OCI-LY7 (cell line): ENCODE results near the gene LRP10. TPM values are rescaled to one million over a fixed set of nuclear protein-coding genes. Genes with fewer than 3 reads are reported as not detected.

Experiments
- BruUV-seq: library from RNA; stranded (reverse); fragments of 400-500 nt; replicated peaks from 2 replicates; lab custom pipeline; 2021; lab: Mats Ljungman, UMichigan
- CTCF ChIA-PET: fragments of 300-600 bp; sonication (Branson Sonifier 250); formaldehyde crosslinking; loops from one replicate; lab custom pipeline; 2022; ENCODE audit warnings: antibody characterized with exemption; ENCODE audit not compliant: unreplicated experiment; lab: Charles Lee
- POLR2A ChIA-PET: fragments of 300-600 bp; sonication (Branson Sonifier 250); formaldehyde crosslinking; loops from one replicate; lab custom pipeline; 2022; ENCODE audit warnings: antibody characterized with exemption; lab: Charles Lee
- DNase-seq: peaks from one replicate; pipeline ENCODE4 v3.0.0-alpha.2; 2015; ENCODE audit warnings: low spot score
- H2AFZ ChIP-seq: fragments of 200-600 bp; sonication (generic), shearing (Covaris generic); 2 replicates; pipeline ENCODE4 v1.6.1; 2014; ENCODE audit warnings: mild to moderate bottlenecking, antibody characterized with exemption, low read length, moderate library complexity
- H3K27ac ChIP-seq: fragments of 200-600 bp; sonication (generic); 2 replicates; pipeline ENCODE4 v1.5.1; 2014; ENCODE audit warnings: mixed run types, low read depth, mild to moderate bottlenecking, moderate library complexity, low read length, inconsistent platforms; ENCODE audit not compliant: poor library complexity, severe bottlenecking
- H3K36me3 ChIP-seq: fragments of 200-600 bp; sonication (generic); 2 replicates; pipeline ENCODE4 v1.6.1; 2014; ENCODE audit warnings: mild to moderate bottlenecking, antibody characterized with exemption, low read length, moderate library complexity, mixed read lengths; ENCODE audit not compliant: insufficient read depth
- H3K4me1 ChIP-seq: fragments of 200-600 bp; sonication (generic); 2 replicates; pipeline ENCODE4 v1.5.1; 2014; ENCODE audit warnings: mild to moderate bottlenecking, low read length; ENCODE audit not compliant: insufficient read depth, poor library complexity, severe bottlenecking
- H3K4me2 ChIP-seq: fragments of 200-600 bp; sonication (generic); 2 replicates; pipeline ENCODE4 v1.6.1; 2014; ENCODE audit warnings: mild to moderate bottlenecking, low read length
- H3K4me3 ChIP-seq: fragments of 200-600 bp; sonication (generic); 2 replicates; pipeline ENCODE4 v1.5.1; 2014; ENCODE audit warnings: mild to moderate bottlenecking, low read depth, low read length; ENCODE audit not compliant: poor library complexity, severe bottlenecking
- H3K79me2 ChIP-seq: fragments of 200-600 bp; sonication (generic); 2 replicates; pipeline ENCODE4 v1.6.1; 2016; ENCODE audit warnings: low read depth, mild to moderate bottlenecking, low read length, moderate library complexity, mixed read lengths; ENCODE audit not compliant: insufficient read depth
- H3K9me2 ChIP-seq: fragments of 200-600 bp; sonication (generic); 2 replicates; pipeline ENCODE4 v1.6.1; 2016; ENCODE audit warnings: mild to moderate bottlenecking, low read length, mixed read lengths; ENCODE audit not compliant: insufficient read depth
- H3K9me3 ChIP-seq: fragments of 200-600 bp; sonication (generic); 2 replicates; pipeline ENCODE4 v1.6.1; 2014; ENCODE audit warnings: mild to moderate bottlenecking, mixed run types, low read length, mixed read lengths
- H4K20me1 ChIP-seq: fragments of 200-600 bp; sonication (generic); 2 replicates; pipeline ENCODE4 v1.6.1; 2014; ENCODE audit warnings: mild to moderate bottlenecking, antibody characterized with exemption, low read length, moderate library complexity, mixed read lengths; ENCODE audit not compliant: insufficient read depth
- EZH2phosphoT487 ChIP-seq: fragments of 200-600 bp; sonication (generic); IDR thresholded peaks from 2 replicates; pipeline ENCODE4 v1.6.1; 2018; ENCODE audit warnings: low read depth, borderline replicate concordance, mild to moderate bottlenecking, mixed run types, antibody characterized with exemption, low read length, moderate library complexity, mixed read lengths
- intact Hi-C: fragments of 100-400 bp; cut with micrococcal nuclease; formaldehyde crosslinking; loops from one replicate; pipeline ENCODE4 v1.10.0; 2022; ENCODE audit not compliant: unreplicated experiment
- total RNA-seq, 2 experiments: library from RNA; depleted of rRNA in 1 of 2; stranded (reverse); fragments of >200 nt in 1 of 2; shearing (Covaris generic) in 1 of 2; gene quantifications; 2 replicates each; pipeline ENCODE4 v1.2.3, GENCODE V29; 2014 to 2022
- TF ChIP-seq, protein P1 (sequence below): fragments of 200-600 bp; sonication (generic); conservative IDR thresholded peaks from 2 replicates; pipeline ENCODE4 v1.5.1; 2014; ENCODE audit warnings: mild to moderate bottlenecking, antibody characterized with exemption, low read length, moderate library complexity, mixed read lengths

The LRP10 gene
- total RNA-seq, 2 experiments from 2014 or later: 25.5 to 55.1 TPM

GRCh38 chr14:22875003-22875747, 3.6 kb downstream of the LRP10 start:
- Histone ChIP-seq H2AFZ (no peak overlapping the region), H3K27ac (no peak overlapping the region), H3K36me3 (peaks cover 69% of the 10 kb centered on the region), H3K9me2 (no peaks in the 10 kb centered on the region), H3K79me2 (peaks cover 19% of the 10 kb centered on the region), H3K4me2 (no peak overlapping the region), H3K4me1 (peaks cover 19% of the 10 kb centered on the region), H4K20me1 (no peaks in the 10 kb centered on the region), H3K9me3 (no peaks in the 10 kb centered on the region), H3K4me3 (no peak overlapping the region)
- TF ChIP-seq, protein P1, sequence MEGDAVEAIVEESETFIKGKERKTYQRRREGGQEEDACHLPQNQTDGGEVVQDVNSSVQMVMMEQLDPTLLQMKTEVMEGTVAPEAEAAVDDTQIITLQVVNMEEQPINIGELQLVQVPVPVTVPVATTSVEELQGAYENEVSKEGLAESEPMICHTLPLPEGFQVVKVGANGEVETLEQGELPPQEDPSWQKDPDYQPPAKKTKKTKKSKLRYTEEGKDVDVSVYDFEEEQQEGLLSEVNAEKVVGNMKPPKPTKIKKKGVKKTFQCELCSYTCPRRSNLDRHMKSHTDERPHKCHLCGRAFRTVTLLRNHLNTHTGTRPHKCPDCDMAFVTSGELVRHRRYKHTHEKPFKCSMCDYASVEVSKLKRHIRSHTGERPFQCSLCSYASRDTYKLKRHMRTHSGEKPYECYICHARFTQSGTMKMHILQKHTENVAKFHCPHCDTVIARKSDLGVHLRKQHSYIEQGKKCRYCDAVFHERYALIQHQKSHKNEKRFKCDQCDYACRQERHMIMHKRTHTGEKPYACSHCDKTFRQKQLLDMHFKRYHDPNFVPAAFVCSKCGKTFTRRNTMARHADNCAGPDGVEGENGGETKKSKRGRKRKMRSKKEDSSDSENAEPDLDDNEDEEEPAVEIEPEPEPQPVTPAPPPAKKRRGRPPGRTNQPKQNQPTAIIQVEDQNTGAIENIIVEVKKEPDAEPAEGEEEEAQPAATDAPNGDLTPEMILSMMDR: no peak
- TF ChIP-seq EZH2phosphoT487: no peak
- ChIA-PET POLR2A (interaction anchor here (0.5 to 5.5 kb wide), 2 partner anchors 8 to 122 kb away, joined by 3 to 65 read pairs; partner anchors contain the start of gene REM2), CTCF (no interaction called here)
- intact Hi-C loops: no loop called here
- no peak for DNase-seq
- BruUV-seq: no TSS peak

GRCh38 chr14:22875748-22876319, 4.3 kb downstream of the LRP10 start:
- TF ChIP-seq EZH2phosphoT487: no peak
- TF ChIP-seq, protein P1: no peak
- Histone ChIP-seq H3K4me2 (no peak overlapping the region), H3K79me2 (peaks cover 19% of the 10 kb centered on the region), H3K27ac (no peak overlapping the region), H3K9me2 (no peaks in the 10 kb centered on the region), H3K4me3 (no peak overlapping the region), H3K9me3 (no peaks in the 10 kb centered on the region), H4K20me1 (no peaks in the 10 kb centered on the region), H3K4me1 (peaks cover 14% of the 10 kb centered on the region), H2AFZ (no peak overlapping the region), H3K36me3 (peaks cover 69% of the 10 kb centered on the region)
- no TSS peak for BruUV-seq
- intact Hi-C loops: no loop called here
- ChIA-PET POLR2A (interaction anchor here (0.5 kb wide), 1 partner anchor 121 kb away, joined by 3 read pairs; no protein-coding TSS in a partner anchor), CTCF (interaction anchor here (0.7 kb wide), 1 partner anchor 11 kb away, joined by 3 read pairs; no protein-coding TSS in a partner anchor)
- DNase-seq: no peak
